Measurements from ENCODE around the gene PGAM1. TPM values are rescaled to one million over a fixed set of nuclear protein-coding genes. Genes with fewer than 3 reads are reported as not detected.

Gene PGAM1
- total RNA-seq = 100 to 1,000 TPM; 310 to 700 (median 514) TPM

DNA sequence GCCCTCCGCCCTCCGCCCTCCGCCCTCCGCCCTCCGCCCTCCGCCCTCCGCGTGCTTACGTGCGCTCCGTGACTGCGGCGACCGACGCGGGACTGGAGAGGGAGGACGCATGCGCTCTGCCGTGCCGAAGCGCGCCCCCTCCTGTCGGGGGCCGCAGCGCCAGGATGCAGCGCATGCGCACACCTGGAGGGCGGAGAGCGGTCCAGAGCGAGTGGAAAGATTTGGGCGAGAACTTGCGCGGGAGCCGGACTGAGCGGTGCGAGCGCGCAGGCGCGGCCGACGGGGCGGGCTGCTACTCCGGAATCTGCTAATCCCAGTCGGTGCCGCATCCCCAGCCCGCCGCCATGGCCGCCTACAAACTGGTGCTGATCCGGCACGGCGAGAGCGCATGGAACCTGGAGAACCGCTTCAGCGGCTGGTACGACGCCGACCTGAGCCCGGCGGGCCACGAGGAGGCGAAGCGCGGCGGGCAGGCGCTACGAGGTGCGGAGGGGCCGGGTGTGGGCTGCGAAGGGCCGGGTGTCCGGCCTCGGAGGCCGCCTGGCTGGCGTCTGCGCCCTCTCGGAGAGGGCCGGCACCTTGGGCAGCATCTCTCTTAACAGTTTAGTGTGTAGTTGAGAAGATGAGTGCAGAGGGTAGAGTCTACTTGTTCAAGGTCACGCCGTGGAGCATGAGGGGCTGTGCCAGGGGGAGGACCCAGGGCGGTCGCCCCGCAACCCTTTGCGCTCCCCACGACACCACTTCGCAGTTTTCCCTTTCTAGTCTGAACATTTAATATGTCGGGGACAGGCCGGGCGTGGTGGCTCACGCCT is at the start of gene PGAM1:
PGAM1 (plus strand) TSS at position 228 of the 812 bp plus-strand sequence; CDS start at position 345, 117 bp downstream.
- Histone ChIP-seq H3K9me3 (no peaks in the 10 kb centered on the region), H3K27ac (peak within 1 kb of the TSS; percentile 91 to 98 (median 95)), H3K36me3 (peaks cover 0 to 22% (median 8%) of the 10 kb centered on the region in 3 donors), H3K4me1 (peaks cover 23 to 65% (median 27%) of the 10 kb centered on the region in 3 donors), H3K27me3 (no peaks in the 10 kb centered on the region), H3K4me3 (peak within 1 kb of the TSS; percentile 61 to 95 (median 90))
- WGBS, 2 donors = 0% methylated on average over 8 to 23 of the region's 90 CpGs
- TF ChIP-seq, protein P1, sequence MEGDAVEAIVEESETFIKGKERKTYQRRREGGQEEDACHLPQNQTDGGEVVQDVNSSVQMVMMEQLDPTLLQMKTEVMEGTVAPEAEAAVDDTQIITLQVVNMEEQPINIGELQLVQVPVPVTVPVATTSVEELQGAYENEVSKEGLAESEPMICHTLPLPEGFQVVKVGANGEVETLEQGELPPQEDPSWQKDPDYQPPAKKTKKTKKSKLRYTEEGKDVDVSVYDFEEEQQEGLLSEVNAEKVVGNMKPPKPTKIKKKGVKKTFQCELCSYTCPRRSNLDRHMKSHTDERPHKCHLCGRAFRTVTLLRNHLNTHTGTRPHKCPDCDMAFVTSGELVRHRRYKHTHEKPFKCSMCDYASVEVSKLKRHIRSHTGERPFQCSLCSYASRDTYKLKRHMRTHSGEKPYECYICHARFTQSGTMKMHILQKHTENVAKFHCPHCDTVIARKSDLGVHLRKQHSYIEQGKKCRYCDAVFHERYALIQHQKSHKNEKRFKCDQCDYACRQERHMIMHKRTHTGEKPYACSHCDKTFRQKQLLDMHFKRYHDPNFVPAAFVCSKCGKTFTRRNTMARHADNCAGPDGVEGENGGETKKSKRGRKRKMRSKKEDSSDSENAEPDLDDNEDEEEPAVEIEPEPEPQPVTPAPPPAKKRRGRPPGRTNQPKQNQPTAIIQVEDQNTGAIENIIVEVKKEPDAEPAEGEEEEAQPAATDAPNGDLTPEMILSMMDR (IDR thresholded peaks at IDR 0.05) = peak; percentile 50 to 95 (median 62)
- peak in 3 of 4 donors; percentile 56 to 92 (median 77) for TF ChIP-seq POLR2A (IDR thresholded peaks at IDR 0.05)
- intact Hi-C loops (cut with DNase I) = no loop called here
- DNase-seq = peak; percentile 75

DNA sequence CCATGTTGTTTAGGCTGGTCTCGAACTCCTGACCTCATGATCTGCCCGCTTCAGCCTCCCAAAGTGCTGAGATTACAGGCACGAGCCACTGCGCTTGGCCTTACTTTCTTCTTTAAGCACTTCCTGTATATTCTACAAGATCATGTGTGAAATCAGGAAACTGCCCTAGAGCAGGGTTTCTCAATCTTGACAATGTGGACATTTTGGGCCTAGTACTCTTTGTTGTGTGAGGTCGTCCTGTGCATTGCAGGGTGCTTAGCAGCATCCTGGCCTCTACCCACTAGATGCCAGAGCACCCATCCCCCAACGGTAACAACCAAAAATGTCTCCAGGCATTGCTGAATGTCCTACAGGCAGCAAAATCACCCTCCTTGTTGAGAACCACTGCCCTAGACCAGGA is 49.6 kb upstream of the PGAM1 start:
- no peak for TF ChIP-seq POLR2A (IDR thresholded peaks at IDR 0.05)
- TF ChIP-seq, protein P1 (IDR thresholded peaks at IDR 0.05) = no peak
- H3K36me3 ChIP-seq = peaks cover 21 to 100% (median 29%) of the 10 kb centered on the region in 3 donors
- H3K27me3 ChIP-seq = no peaks in the 10 kb centered on the region
- H3K4me1 ChIP-seq = no peaks in the 10 kb centered on the region
- H3K9me3 ChIP-seq = no peaks in the 10 kb centered on the region
- no peak overlapping the region for H3K4me3 ChIP-seq
- 80 to 95% methylated on average over 5 to 6 of the region's 6 CpGs for WGBS, 2 donors
- intact Hi-C loops (cut with DNase I) = no loop called here
- no peak for DNase-seq
- H3K27ac ChIP-seq = no peak overlapping the region

DNA sequence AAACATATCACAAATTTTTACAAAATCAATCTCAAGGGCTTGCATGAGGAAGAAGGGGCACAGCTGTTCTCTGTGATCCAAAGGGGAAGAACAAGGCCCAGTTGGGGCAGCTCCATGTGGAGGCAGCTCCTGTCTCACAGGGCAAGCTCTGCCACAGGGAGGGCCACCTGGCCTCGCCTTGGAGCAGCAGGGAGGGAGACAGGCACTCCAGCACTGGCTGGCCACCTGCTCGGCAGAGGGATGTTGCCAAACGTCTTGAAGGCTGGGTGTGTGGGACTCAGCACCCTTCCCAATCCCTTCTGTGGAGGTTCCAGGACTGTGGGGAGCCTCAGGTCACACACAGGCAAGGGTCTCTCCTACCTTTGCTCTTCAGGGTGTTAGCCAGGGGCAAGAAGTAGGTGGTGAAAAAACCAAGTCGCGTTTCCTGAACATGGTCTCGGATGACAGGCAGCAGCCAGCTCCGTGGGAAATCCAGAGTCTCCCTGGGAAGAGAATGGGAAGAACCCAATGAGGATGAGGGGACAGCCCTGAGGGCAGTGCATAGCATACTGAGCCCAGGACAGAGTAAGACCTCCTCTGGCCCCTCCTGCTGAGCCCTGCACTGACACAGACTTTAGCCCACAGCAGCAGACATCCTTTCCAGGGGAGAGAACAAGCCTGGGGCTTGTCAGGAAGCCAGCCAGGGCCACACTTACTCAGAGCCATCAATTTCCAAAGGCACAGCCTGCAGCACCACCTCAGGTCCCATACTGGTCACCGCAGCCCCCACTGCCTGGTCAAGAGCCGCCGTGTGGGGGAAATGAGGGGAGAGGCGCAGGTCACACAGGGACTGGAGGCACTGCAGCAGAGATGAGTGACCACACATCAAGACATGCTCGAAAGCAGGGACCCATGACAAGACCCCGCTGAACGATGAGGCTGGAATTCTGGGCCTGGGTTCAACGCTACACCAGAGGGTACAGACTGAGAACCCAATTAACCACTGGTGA is 46.8 kb upstream of the PGAM1 start:
- H3K4me3 ChIP-seq = no peak overlapping the region
- DNase-seq = no peak
- no peaks in the 10 kb centered on the region for H3K9me3 ChIP-seq
- H3K27me3 ChIP-seq = no peaks in the 10 kb centered on the region
- TF ChIP-seq POLR2A (IDR thresholded peaks at IDR 0.05) = no peak
- TF ChIP-seq, protein P1 (IDR thresholded peaks at IDR 0.05) = no peak
- intact Hi-C loops (cut with DNase I) = no loop called here
- H3K4me1 ChIP-seq = peaks cover 0 to 12% (median 0%) of the 10 kb centered on the region in 3 donors
- no peak overlapping the region for H3K27ac ChIP-seq
- 82 to 91% methylated on average over 8 to 12 of the region's 15 CpGs for WGBS, 2 donors
- H3K36me3 ChIP-seq = peaks cover 9 to 99% (median 9%) of the 10 kb centered on the region in 3 donors

DNA sequence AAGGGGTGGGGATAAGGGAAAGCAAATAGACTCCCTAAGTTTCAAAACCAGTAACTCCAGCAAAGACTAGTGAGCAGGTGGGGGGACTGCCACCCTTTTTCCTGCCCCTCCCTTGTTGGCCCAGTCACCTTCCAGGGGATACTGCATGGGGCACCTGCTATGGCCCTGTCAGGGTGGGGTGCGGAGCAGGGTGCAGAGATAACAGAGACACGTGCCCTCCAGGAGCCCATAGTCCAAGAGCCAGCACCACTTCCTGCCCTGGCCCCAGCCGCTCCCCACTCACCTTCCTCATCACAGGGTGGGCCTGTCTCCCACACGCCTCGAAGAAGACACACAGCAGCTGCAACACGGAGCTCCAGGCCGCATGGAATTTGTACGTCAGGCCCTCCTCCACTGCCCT is 45.5 kb upstream of the PGAM1 start:
- no peaks in the 10 kb centered on the region for H3K9me3 ChIP-seq
- 90 to 95% methylated on average over 2 to 3 of the region's 8 CpGs for WGBS, 2 donors
- H3K27ac ChIP-seq = no peak overlapping the region
- no peak for TF ChIP-seq POLR2A (IDR thresholded peaks at IDR 0.05)
- TF ChIP-seq, protein P1 (IDR thresholded peaks at IDR 0.05) = no peak
- DNase-seq = no peak
- H3K4me1 ChIP-seq = peaks cover 0 to 12% (median 0%) of the 10 kb centered on the region in 3 donors
- intact Hi-C loops (cut with DNase I) = no loop called here
- no peak overlapping the region for H3K4me3 ChIP-seq
- no peaks in the 10 kb centered on the region for H3K27me3 ChIP-seq
- H3K36me3 ChIP-seq = peaks cover 9 to 99% (median 9%) of the 10 kb centered on the region in 3 donors
